T1000 (cell line): Measurements from ENCODE around the gene DLX5.

Experiments
- DNase-seq: peaks from one replicate; lab custom pipeline; 2025; ENCODE audit warnings: mixed read lengths; lab: John Stamatoyannopoulos, UW

DLX5 gene

GRCh38 chr7:96991546-96992191, 33.0 kb downstream of the DLX5 start:
- no peak for DNase-seq

DNA sequence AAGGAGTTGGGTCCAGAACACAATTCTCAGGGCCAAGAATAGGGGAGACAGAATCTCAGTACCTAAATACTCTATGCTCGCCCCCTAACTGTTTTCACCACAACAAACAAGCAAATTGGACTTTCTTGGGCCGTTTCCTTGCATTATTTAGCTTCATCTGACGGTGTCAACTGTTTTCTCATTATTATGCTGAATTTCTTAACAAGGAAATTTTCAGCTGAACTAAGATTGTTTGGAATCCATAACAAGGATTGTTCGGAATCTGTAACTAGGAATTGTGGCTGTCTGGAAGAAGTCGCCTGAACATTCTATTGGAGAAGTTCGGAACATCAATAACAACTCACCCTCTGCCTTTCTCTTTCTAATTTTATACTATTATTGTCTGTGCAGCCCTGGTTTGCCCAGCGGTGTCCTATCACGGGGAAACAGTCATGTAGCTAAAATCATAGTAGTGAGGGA, 34.7 kb downstream of the DLX5 start:
- DNase-seq = no peak

- DNase-seq = no peak
These were observed 35.3 kb downstream of the DLX5 start for GRCh38 chr7:96989241-96989858.

GRCh38 chr7:96987719-96988118, 36.9 kb downstream of the DLX5 start:
- no peak for DNase-seq

DNA sequence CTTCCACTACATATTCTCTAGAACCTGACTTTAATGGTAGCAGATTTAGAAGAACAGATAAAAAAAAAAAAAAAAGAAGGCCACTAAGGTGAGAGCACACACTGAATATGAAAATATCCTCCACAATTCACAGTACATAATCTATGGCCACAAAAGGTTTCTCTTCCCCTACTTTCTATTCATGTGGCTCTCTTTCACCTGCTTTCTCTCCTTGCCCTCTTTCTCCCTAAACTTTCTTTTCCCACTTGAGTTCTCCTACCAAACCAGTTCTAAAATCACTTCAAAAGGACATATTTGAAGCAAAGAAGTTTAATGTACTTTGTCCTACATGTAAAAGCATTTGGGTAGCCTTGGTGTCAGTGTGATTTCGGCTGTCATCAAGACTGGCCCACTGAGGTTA, 37.7 kb downstream of the DLX5 start:
- DNase-seq = no peak

DNA sequence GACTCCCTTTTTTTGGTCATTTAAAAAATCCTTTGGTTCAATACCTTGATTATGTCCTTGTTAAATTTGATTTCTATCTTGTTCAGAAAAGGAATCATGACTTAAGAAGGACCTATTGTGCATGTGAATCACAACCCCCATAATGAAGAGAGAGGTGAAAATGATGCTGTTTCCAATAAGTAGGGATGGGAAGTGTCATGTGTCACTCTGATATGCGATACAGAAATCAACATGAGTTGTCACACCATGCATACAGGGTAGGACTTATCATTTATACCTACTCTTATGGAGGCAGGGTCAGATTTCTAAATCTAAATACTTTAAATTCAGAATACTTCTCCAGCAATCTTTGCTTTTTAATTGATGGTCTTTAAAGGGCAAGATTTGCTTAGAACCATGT, 38.6 kb downstream of the DLX5 start:
- no peak for DNase-seq

DNA sequence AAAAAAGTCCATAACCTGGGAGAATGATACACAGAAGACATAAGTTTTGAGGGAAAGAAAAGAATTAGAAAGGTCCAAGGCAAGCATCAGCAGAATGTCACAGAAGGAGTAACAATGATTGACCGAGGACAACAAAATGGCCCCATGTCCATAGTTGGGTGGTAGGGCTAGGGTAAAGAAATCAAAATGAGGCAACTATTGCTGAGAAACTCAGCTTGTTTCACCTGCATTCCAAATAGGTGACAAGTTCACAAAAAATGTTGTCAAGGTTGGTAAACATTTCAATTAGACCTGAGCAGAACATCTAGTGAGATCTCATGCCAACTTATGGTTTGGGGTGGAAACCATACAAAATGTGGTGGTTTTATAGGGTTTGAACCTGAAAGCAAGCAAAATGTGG, 42.0 kb downstream of the DLX5 start:
- DNase-seq = no peak

- no peak for DNase-seq
These were observed 44.9 kb downstream of the DLX5 start for GRCh38 chr7:96979551-96980276.

DNA sequence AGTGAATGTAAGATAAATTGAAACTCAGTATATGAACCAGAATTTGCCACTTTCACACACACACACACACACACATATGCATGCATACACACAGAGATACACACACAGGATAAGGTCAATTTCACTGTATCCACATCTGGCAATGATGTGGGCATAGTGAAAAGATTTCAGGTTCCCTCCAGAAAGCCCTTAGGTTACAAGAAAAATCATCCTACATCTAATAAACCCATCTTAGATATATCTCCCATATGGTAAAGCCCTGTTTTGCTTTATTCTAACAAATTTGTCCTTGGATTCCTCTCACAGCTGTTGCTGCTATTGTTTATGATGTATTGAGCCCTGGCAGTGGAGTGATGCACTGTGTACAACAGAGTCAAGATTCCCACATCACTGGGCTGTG, 47.2 kb downstream of the DLX5 start:
- DNase-seq = no peak

GRCh38 chr7:96976106-96976505, 48.5 kb downstream of the DLX5 start:
- DNase-seq = no peak

GRCh38 chr7:96973986-96974385, 50.6 kb downstream of the DLX5 start:
- DNase-seq = no peak

DNA sequence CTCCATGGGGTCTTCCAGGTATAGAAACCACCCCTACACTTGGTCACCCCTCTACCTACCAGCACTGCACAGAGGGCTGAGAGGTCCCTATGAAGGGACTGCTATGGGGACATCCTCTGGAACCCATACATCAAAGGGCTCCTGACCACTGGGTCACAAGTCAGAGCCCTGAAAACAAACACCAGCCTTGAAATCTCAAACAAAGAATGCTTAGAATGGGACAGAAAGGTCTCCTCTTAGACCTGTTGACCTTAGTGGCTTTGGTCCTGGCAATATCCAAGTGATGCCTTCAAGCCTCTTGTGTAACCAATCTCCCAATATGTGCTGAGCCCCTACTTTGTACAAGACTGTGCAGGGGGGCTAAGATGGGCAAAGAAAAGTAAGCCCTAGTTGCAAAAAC, 53.9 kb downstream of the DLX5 start:
- no peak for DNase-seq
